ENCODE data around the gene ERBIN. TPM values are rescaled to one million over a fixed set of nuclear protein-coding genes. Genes with fewer than 3 reads are reported as not detected.

ERBIN gene
- total RNA-seq, 4 donors from 2014 or later, result 116 to 218 (median 152) TPM

- H3K27ac ChIP-seq, result no peak overlapping the region
- no peak overlapping the region for H3K4me3 ChIP-seq
- peaks cover 0 to 2% (median 2%) of the 10 kb centered on the region in 3 donors for H3K36me3 ChIP-seq
- DNase-seq, result no peak
- H3K4me1 ChIP-seq, result no peaks in the 10 kb centered on the region
- TF ChIP-seq POLR2A (IDR thresholded peaks at IDR 0.05), result no peak
- TF ChIP-seq, protein P1, sequence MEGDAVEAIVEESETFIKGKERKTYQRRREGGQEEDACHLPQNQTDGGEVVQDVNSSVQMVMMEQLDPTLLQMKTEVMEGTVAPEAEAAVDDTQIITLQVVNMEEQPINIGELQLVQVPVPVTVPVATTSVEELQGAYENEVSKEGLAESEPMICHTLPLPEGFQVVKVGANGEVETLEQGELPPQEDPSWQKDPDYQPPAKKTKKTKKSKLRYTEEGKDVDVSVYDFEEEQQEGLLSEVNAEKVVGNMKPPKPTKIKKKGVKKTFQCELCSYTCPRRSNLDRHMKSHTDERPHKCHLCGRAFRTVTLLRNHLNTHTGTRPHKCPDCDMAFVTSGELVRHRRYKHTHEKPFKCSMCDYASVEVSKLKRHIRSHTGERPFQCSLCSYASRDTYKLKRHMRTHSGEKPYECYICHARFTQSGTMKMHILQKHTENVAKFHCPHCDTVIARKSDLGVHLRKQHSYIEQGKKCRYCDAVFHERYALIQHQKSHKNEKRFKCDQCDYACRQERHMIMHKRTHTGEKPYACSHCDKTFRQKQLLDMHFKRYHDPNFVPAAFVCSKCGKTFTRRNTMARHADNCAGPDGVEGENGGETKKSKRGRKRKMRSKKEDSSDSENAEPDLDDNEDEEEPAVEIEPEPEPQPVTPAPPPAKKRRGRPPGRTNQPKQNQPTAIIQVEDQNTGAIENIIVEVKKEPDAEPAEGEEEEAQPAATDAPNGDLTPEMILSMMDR (IDR thresholded peaks at IDR 0.05), result no peak
- no peaks in the 10 kb centered on the region for H3K9me3 ChIP-seq
- no peaks in the 10 kb centered on the region for H3K27me3 ChIP-seq
Observed at GRCh38 chr5:65999061-65999723, 72.8 kb downstream of the ERBIN start.

DNA sequence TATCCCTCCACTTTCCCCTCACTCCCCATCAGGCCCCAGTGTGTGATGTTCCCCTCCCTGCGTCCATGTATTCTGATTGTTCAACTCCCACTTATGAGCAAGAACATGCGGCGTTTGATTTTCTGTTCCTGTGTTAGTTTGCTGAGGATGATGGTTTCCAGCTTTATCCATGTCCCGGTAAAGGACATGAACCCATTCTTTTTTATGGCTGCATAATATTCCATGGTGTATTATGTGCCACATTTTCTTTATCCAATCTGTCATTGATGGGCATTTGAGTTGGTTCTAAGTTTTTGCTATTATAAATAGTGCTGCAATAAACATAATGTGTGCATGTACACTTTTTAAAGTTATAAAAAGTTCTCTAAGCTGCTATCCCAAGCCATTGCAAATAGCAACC lies 75.6 kb downstream of the ERBIN start:
- TF ChIP-seq, protein P1 (IDR thresholded peaks at IDR 0.05), result no peak
- TF ChIP-seq POLR2A (IDR thresholded peaks at IDR 0.05), result no peak
- no peaks in the 10 kb centered on the region for H3K9me3 ChIP-seq
- no peak overlapping the region for H3K4me3 ChIP-seq
- H3K4me1 ChIP-seq, result no peaks in the 10 kb centered on the region
- H3K27me3 ChIP-seq, result no peaks in the 10 kb centered on the region
- DNase-seq, result no peak
- H3K27ac ChIP-seq, result no peak overlapping the region
- peaks cover 0 to 17% (median 2%) of the 10 kb centered on the region in 3 donors for H3K36me3 ChIP-seq

DNA sequence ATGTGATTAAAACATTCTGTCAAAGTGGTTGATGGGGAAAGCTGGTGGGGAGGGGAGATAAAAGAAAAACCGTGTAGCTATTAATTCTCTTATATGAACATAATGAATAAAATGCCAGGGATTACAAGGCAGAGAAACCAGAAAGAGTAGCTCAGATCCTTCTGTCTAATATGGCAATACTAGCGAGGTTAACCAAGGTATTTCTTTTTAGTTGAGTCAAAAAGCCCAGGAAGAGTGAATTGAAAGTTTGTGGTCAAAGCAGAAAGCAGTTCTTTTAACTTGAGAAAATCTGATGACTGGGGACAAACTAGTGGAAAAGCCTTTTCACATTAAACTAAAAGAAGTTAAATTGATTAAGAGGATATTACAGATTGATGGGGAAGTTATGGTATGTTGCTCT lies 76.0 kb downstream of the ERBIN start:
- Histone ChIP-seq H3K36me3 (peaks cover 0 to 17% (median 2%) of the 10 kb centered on the region in 3 donors), H3K27ac (no peak overlapping the region), H3K9me3 (no peaks in the 10 kb centered on the region), H3K4me1 (no peaks in the 10 kb centered on the region), H3K4me3 (no peak overlapping the region), H3K27me3 (no peaks in the 10 kb centered on the region)
- DNase-seq, result no peak
- TF ChIP-seq POLR2A (IDR thresholded peaks at IDR 0.05), result no peak
- TF ChIP-seq, protein P1 (IDR thresholded peaks at IDR 0.05), result no peak

DNA sequence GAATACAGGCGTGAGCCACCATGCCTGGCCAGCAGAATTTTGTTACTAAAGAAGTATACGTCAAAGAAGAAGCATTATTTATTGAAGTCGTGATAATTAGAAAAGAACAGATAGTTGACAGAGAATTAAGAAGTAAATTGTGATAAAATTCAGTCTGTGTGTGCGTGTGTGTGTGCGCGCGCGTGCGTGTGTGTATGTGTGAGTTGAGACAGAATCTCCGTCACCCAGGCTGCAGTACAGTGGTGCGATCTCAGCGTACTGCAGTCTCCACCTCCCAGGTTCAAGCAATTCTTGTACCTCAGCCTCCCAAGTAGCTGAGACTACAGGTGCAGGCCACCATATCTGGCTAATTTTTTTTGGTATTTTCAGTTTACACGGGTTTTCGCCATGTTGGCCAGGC lies 77.8 kb downstream of the ERBIN start:
- peaks cover 0 to 17% (median 0%) of the 10 kb centered on the region in 3 donors for H3K36me3 ChIP-seq
- DNase-seq, result no peak
- H3K4me1 ChIP-seq, result no peaks in the 10 kb centered on the region
- no peak overlapping the region for H3K27ac ChIP-seq
- H3K4me3 ChIP-seq, result no peak overlapping the region
- H3K27me3 ChIP-seq, result no peaks in the 10 kb centered on the region
- TF ChIP-seq, protein P1 (IDR thresholded peaks at IDR 0.05), result no peak
- TF ChIP-seq POLR2A (IDR thresholded peaks at IDR 0.05), result no peak
- no peaks in the 10 kb centered on the region for H3K9me3 ChIP-seq

DNA sequence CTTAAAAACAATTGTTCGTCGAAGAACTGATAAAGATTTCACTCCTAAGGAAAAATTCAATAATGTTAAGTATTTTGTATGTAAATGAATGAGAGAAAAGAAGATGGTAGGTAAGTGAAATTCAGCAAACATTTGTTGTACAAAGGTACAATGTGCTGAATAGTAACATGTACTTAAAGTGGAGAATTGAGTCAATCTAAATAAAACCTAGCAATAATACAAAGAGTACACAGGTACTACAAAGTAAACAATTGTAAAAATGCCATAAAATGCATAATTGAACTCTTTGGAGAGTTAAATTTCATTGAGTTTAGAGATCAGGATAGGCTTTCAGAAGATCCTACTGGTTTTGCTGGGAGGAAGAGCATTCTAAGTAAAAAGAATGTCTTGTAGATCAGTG lies 82.9 kb downstream of the ERBIN start:
- Histone ChIP-seq H3K4me1 (no peaks in the 10 kb centered on the region), H3K9me3 (no peaks in the 10 kb centered on the region), H3K27ac (no peak overlapping the region), H3K4me3 (no peak overlapping the region), H3K36me3 (peaks cover 0 to 31% (median 0%) of the 10 kb centered on the region in 3 donors), H3K27me3 (no peaks in the 10 kb centered on the region)
- TF ChIP-seq POLR2A (IDR thresholded peaks at IDR 0.05), result no peak
- TF ChIP-seq, protein P1 (IDR thresholded peaks at IDR 0.05), result no peak
- DNase-seq, result no peak

Measured in Peyer's patch (tissue), 4 donors.